DND-41 (cell line): ENCODE measurements around the gene DCAF7.

Experiments
- ATAC-seq: fragments of 200-7000 bp; cut with Tn5 transposase; 3 replicates; pipeline ENCODE4 v1.9.1; 2021; ENCODE audit warnings: low read depth; ENCODE audit not compliant: insufficient read depth
- DNase-seq: peaks from one replicate; pipeline ENCODE4 v3.0.0-alpha.2; 2020
- H2AFZ ChIP-seq: 2 replicates; pipeline ENCODE4 v1.6.0; 2012; ENCODE audit warnings: low read depth, low read length
- H3K27ac ChIP-seq: 2 replicates; pipeline ENCODE4 v1.5.1; 2012; ENCODE audit warnings: low read length, inconsistent platforms
- H3K27me3 ChIP-seq: fragments of 200-600 bp; sonication (generic); 2 replicates; pipeline ENCODE4 v1.6.0; 2012; ENCODE audit warnings: low read length, mild to moderate bottlenecking, inconsistent platforms; ENCODE audit not compliant: insufficient read depth, poor library complexity
- H3K36me3 ChIP-seq: 2 replicates; pipeline ENCODE4 v1.5.1; 2012; ENCODE audit warnings: low read length, inconsistent platforms; ENCODE audit not compliant: insufficient read depth
- H3K4me1 ChIP-seq: 2 replicates; pipeline ENCODE4 v1.5.1; 2012; ENCODE audit warnings: mild to moderate bottlenecking, low read length; ENCODE audit not compliant: insufficient read depth
- H3K4me2 ChIP-seq: 2 replicates; pipeline ENCODE4 v1.6.0; 2012; ENCODE audit warnings: mild to moderate bottlenecking, moderate library complexity, low read length, inconsistent platforms; ENCODE audit not compliant: insufficient read depth
- H3K4me3 ChIP-seq, 2 experiments: fragments of 200-600 bp in 1 of 2; shearing (Covaris generic) in 1 of 2; 2 replicates each; pipeline ENCODE4 v1.5.1; 2012 to 2016; ENCODE audit warnings: inconsistent platforms in 2 of 2, low read length in 2 of 2, mild to moderate bottlenecking in 2 of 2, low read depth in 1 of 2, moderate library complexity in 1 of 2
- H3K79me2 ChIP-seq: 2 replicates; pipeline ENCODE4 v1.6.0; 2012; ENCODE audit warnings: low read length, inconsistent platforms; ENCODE audit not compliant: insufficient read depth
- H3K9ac ChIP-seq: 2 replicates; pipeline ENCODE4 v1.6.0; 2012; ENCODE audit warnings: low read depth, mild to moderate bottlenecking, inconsistent platforms, low read length, moderate library complexity
- H3K9me3 ChIP-seq: 2 replicates; pipeline ENCODE4 v1.5.1; 2012; ENCODE audit warnings: low read length, moderate library complexity, mild to moderate bottlenecking, inconsistent platforms; ENCODE audit not compliant: insufficient read depth, severe bottlenecking
- H4K20me1 ChIP-seq: 2 replicates; pipeline ENCODE4 v1.6.0; 2012; ENCODE audit warnings: low read length; ENCODE audit not compliant: insufficient read depth
- CTCF ChIP-seq: IDR thresholded peaks from 2 replicates; pipeline ENCODE4 v1.5.1; 2012; ENCODE audit warnings: borderline replicate concordance, low read length, moderate library complexity, mild to moderate bottlenecking; ENCODE audit not compliant: poor library complexity, severe bottlenecking; ENCODE audit errors: extremely low read depth
- EZH2 ChIP-seq: IDR thresholded peaks from 3 replicates; pipeline ENCODE4 v1.6.1; 2012; ENCODE audit warnings: borderline replicate concordance, low read depth, mild to moderate bottlenecking, moderate library complexity, low read length, inconsistent platforms; ENCODE audit not compliant: severe bottlenecking

Gene DCAF7

GRCh38 chr17:63528183-63528582, 22.1 kb upstream of the DCAF7 start:
- DNase-seq (no peak), ATAC-seq (no peak)
- Histone ChIP-seq H3K27me3 (peaks cover 21% of the 10 kb centered on the region), H3K4me2 (no peak overlapping the region), H3K4me3 (no peak overlapping the region), H3K4me1 (peaks cover 7% of the 10 kb centered on the region), H2AFZ (no peak overlapping the region), H3K27ac (no peak overlapping the region), H3K79me2 (no peaks in the 10 kb centered on the region), H4K20me1 (peaks cover 13% of the 10 kb centered on the region), H3K36me3 (no peaks in the 10 kb centered on the region), H3K9me3 (no peaks in the 10 kb centered on the region), H3K9ac (no peak overlapping the region)
- no peak for TF ChIP-seq CTCF
- no peak for TF ChIP-seq EZH2

GRCh38 chr17:63529711-63530556, 20.3 kb upstream of the DCAF7 start:
- ATAC-seq (no peak), DNase-seq (no peak)
- H3K9me3 ChIP-seq: no peaks in the 10 kb centered on the region
- no peaks in the 10 kb centered on the region for H3K4me1 ChIP-seq
- peaks cover 3% of the 10 kb centered on the region for H4K20me1 ChIP-seq
- no peak overlapping the region for H3K27ac ChIP-seq
- no peak overlapping the region for H2AFZ ChIP-seq
- no peak overlapping the region for H3K9ac ChIP-seq
- TF ChIP-seq EZH2 (no peak), CTCF (no peak)
- no peak overlapping the region for H3K4me2 ChIP-seq
- no peaks in the 10 kb centered on the region for H3K36me3 ChIP-seq
- no peaks in the 10 kb centered on the region for H3K79me2 ChIP-seq
- H3K27me3 ChIP-seq: peaks cover 17% of the 10 kb centered on the region
- H3K4me3 ChIP-seq: no peak overlapping the region

- DNase-seq (no peak), ATAC-seq (no peak)
- Histone ChIP-seq H3K79me2 (no peaks in the 10 kb centered on the region), H3K4me3 (no peak overlapping the region), H3K27ac (no peak overlapping the region), H3K36me3 (no peaks in the 10 kb centered on the region), H3K9ac (no peak overlapping the region), H4K20me1 (no peaks in the 10 kb centered on the region), H3K9me3 (no peaks in the 10 kb centered on the region), H3K4me2 (no peak overlapping the region), H2AFZ (no peak overlapping the region), H3K27me3 (peaks cover 12% of the 10 kb centered on the region), H3K4me1 (no peaks in the 10 kb centered on the region)
- TF ChIP-seq EZH2: no peak
- no peak for TF ChIP-seq CTCF
Observed at GRCh38 chr17:63530557-63531021, 19.7 kb upstream of the DCAF7 start.
